Measurements from ENCODE around the gene TP53. TPM values are rescaled to one million over a fixed set of nuclear protein-coding genes. Genes with fewer than 3 reads are reported as not detected.

The TP53 gene
- polyA plus RNA-seq, 1 donor (not counting 4 experiments of a cell fraction or from before 2014, with no cell fraction given): 22.0 TPM

DNA sequence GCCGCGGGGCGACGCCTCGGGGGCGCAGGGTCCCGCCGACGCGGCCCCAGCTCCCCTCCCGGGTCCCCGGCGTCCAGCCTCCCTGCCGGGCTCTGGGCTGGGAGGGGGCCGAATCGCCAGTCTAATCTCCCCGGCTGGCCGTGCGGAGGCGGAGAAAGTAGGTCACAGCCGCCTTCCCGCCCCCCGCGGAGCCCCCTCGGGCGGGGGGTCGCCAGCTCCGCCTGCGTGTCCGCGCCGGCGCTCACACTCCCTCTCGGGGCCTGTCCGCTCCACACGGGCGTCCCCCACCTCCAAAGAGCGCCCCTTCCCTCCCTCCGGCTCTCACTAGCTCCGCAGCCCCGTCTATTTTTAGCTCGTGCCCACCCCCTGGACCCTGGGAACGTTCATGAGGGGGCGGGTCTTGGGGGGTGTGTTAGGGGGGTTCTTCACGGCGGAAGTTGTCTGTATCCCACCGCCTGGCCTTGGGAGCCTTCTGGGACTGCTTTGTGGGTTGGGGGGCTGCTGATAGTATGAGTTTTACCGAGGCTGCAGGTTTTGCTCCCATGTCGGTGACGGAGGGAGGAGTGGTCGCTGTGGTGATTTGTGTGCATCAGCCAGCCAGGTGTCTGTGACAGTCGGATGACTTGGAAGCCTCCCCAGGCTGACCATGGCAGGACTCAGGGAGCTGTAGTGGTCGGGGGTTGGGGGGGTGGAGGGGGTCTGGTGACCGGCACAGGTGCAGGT, 35.5 kb downstream of the TP53 start:
- Histone ChIP-seq H3K9me3 (ENCODE audit: control insufficient read depth, low read depth, low read length) (no peaks in the 10 kb centered on the region), H3K27me3 (ENCODE audit: control insufficient read depth, extremely low read depth, insufficient read depth, low read length) (peaks cover 45% of the 10 kb centered on the region), H3K4me3 (ENCODE audit: control insufficient read depth in 2 of 3, extremely low read depth in 1 of 3, insufficient read depth in 2 of 3, low read depth in 1 of 3, low read length in 3 of 3) (no peak overlapping the region), H4K20me1 (ENCODE audit: control insufficient read depth, extremely low read depth, insufficient read depth, low read length) (no peaks in the 10 kb centered on the region), H3K36me3 (ENCODE audit: control insufficient read depth in 2 of 2, extremely low read depth in 1 of 2, insufficient read depth in 2 of 2, low read length in 2 of 2) (no peaks in the 10 kb centered on the region), H3K79me2 (ENCODE audit: control insufficient read depth, insufficient read depth, low read length) (no peaks in the 10 kb centered on the region), H3K27ac (ENCODE audit: control insufficient read depth, insufficient read depth, low read length) (no peak overlapping the region), H3K4me2 (ENCODE audit: control insufficient read depth, extremely low read depth, insufficient read depth, low read depth, low read length) (no peak overlapping the region), H2AFZ (ENCODE audit: control insufficient read depth, low read length) (no peak overlapping the region), H3K9ac (ENCODE audit: control insufficient read depth, extremely low read depth, insufficient read depth, low read length) (no peak overlapping the region), H3K9me1 (ENCODE audit: control insufficient read depth, extremely low read depth, insufficient read depth, low read length) (no peaks in the 10 kb centered on the region), H3K4me1 (ENCODE audit: control insufficient read depth, extremely low read depth, insufficient read depth, low read length) (peaks cover 4% of the 10 kb centered on the region)
- dilution Hi-C loops (cut with MboI; ENCODE audit: extremely low pct_ligation_motif_present, low sequenced_read_pairs): no loop called here
- FAIRE-seq: no peak
- TF ChIP-seq EZH2 (IDR thresholded peaks at IDR 0.05; ENCODE audit: low read length): no peak
- TF ChIP-seq, protein P1, sequence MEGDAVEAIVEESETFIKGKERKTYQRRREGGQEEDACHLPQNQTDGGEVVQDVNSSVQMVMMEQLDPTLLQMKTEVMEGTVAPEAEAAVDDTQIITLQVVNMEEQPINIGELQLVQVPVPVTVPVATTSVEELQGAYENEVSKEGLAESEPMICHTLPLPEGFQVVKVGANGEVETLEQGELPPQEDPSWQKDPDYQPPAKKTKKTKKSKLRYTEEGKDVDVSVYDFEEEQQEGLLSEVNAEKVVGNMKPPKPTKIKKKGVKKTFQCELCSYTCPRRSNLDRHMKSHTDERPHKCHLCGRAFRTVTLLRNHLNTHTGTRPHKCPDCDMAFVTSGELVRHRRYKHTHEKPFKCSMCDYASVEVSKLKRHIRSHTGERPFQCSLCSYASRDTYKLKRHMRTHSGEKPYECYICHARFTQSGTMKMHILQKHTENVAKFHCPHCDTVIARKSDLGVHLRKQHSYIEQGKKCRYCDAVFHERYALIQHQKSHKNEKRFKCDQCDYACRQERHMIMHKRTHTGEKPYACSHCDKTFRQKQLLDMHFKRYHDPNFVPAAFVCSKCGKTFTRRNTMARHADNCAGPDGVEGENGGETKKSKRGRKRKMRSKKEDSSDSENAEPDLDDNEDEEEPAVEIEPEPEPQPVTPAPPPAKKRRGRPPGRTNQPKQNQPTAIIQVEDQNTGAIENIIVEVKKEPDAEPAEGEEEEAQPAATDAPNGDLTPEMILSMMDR (optimal IDR thresholded peaks at IDR 0.05 in 1 of 3, IDR thresholded peaks at IDR 0.05 in 1 of 3, conservative IDR thresholded peaks at IDR 0.05 in 1 of 3; ENCODE audit: extremely low read depth in 1 of 3, insufficient read depth in 2 of 3, low read length in 3 of 3): no peak
- no peak for DNase-seq (ENCODE audit: low read depth, low spot score)

DNA sequence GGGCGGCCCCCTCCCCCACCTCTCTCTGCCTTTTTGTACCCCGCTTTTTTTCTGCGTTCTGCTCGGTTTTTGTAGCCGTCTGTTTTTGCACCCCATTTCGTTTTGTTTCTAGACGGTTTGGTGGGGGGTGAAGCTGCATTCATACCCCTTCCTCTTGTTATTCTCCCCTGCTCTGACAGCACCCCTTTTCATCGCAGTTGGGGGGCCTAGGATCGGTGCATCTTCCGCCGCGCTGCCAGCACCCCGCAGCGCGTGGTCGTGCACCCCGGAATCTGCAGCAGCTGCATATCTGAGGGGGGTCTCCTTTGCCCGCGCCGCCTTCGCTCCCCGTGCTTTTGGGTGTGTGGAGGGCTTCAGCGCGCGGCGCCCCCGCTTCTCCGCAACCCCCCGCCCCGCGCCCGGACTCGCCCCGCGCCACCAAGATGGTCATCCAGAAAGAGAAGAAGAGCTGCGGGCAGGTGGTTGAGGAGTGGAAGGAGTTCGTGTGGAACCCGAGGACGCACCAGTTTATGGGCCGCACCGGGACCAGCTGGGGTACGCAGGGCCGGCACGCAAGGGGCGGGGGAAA, 36.1 kb downstream of the TP53 start:
- peaks cover 4% of the 10 kb centered on the region for H3K4me1 ChIP-seq (ENCODE audit: control insufficient read depth, extremely low read depth, insufficient read depth, low read length)
- no peak for DNase-seq (ENCODE audit: low read depth, low spot score)
- no peak for FAIRE-seq
- TF ChIP-seq, protein P1 (optimal IDR thresholded peaks at IDR 0.05 in 1 of 3, IDR thresholded peaks at IDR 0.05 in 1 of 3, conservative IDR thresholded peaks at IDR 0.05 in 1 of 3; ENCODE audit: extremely low read depth in 1 of 3, insufficient read depth in 2 of 3, low read length in 3 of 3): no peak
- peak; percentile 85 for TF ChIP-seq EZH2 (IDR thresholded peaks at IDR 0.05; ENCODE audit: low read length)
- H3K79me2 ChIP-seq (ENCODE audit: control insufficient read depth, insufficient read depth, low read length): no peaks in the 10 kb centered on the region
- H3K27me3 ChIP-seq (ENCODE audit: control insufficient read depth, extremely low read depth, insufficient read depth, low read length): peaks cover 45% of the 10 kb centered on the region
- no peak overlapping the region for H3K27ac ChIP-seq (ENCODE audit: control insufficient read depth, insufficient read depth, low read length)
- peak overlapping the region; percentile 71 for H3K4me2 ChIP-seq (ENCODE audit: control insufficient read depth, extremely low read depth, insufficient read depth, low read depth, low read length)
- dilution Hi-C loops (cut with MboI; ENCODE audit: extremely low pct_ligation_motif_present, low sequenced_read_pairs): no loop called here
- no peaks in the 10 kb centered on the region for H3K9me1 ChIP-seq (ENCODE audit: control insufficient read depth, extremely low read depth, insufficient read depth, low read length)
- no peaks in the 10 kb centered on the region for H4K20me1 ChIP-seq (ENCODE audit: control insufficient read depth, extremely low read depth, insufficient read depth, low read length)
- H3K9ac ChIP-seq (ENCODE audit: control insufficient read depth, extremely low read depth, insufficient read depth, low read length): no peak overlapping the region
- no peaks in the 10 kb centered on the region for H3K36me3 ChIP-seq (ENCODE audit: control insufficient read depth in 2 of 2, extremely low read depth in 1 of 2, insufficient read depth in 2 of 2, low read length in 2 of 2)
- H3K4me3 ChIP-seq (ENCODE audit: control insufficient read depth in 2 of 3, extremely low read depth in 1 of 3, insufficient read depth in 2 of 3, low read depth in 1 of 3, low read length in 3 of 3): peak overlapping the region in 2 of 3 experiments; percentile 20 to 40
- no peak overlapping the region for H2AFZ ChIP-seq (ENCODE audit: control insufficient read depth, low read length)
- H3K9me3 ChIP-seq (ENCODE audit: control insufficient read depth, low read depth, low read length): no peaks in the 10 kb centered on the region
